DOHH2 (cell line): ENCODE data around the gene FAM177B.

Experiments
- H3F3A ChIP-seq: fragments of 200-600 bp; sonication (generic), shearing (Covaris generic); 2 replicates; pipeline ENCODE4 v1.6.0; 2016; ENCODE audit warnings: antibody characterized with exemption, mild to moderate bottlenecking; ENCODE audit not compliant: control insufficient read depth, insufficient read depth
- H3K27ac ChIP-seq: fragments of 200-600 bp; sonication (generic); 2 replicates; pipeline ENCODE4 v1.5.1; 2014; ENCODE audit warnings: low read depth, mild to moderate bottlenecking, low read length, moderate library complexity
- H3K27me3 ChIP-seq: fragments of 200-600 bp; sonication (generic); 2 replicates; pipeline ENCODE4 v1.6.1; 2014; ENCODE audit warnings: mild to moderate bottlenecking, low read length, mixed read lengths; ENCODE audit not compliant: control insufficient read depth
- H3K36me3 ChIP-seq: fragments of 200-600 bp; sonication (generic); 2 replicates; pipeline ENCODE4 v1.6.1; 2014; ENCODE audit warnings: mild to moderate bottlenecking, low read length, moderate library complexity, mixed read lengths; ENCODE audit not compliant: control insufficient read depth
- H3K4me1 ChIP-seq: fragments of 200-600 bp; sonication (generic); 2 replicates; pipeline ENCODE4 v1.6.1; 2014; ENCODE audit warnings: mild to moderate bottlenecking, low read length, mixed read lengths; ENCODE audit not compliant: control insufficient read depth
- H3K4me2 ChIP-seq: fragments of 200-600 bp; sonication (generic); 2 replicates; pipeline ENCODE4 v1.6.0; 2014; ENCODE audit warnings: mild to moderate bottlenecking, low read length, moderate library complexity
- H3K4me3 ChIP-seq: fragments of 200-600 bp; sonication (generic); 2 replicates; pipeline ENCODE4 v1.5.1; 2014; ENCODE audit warnings: mild to moderate bottlenecking, low read length, mixed read lengths
- H3K79me2 ChIP-seq: fragments of 200-600 bp; sonication (generic); 2 replicates; pipeline ENCODE4 v1.6.1; 2014; ENCODE audit warnings: mild to moderate bottlenecking, low read length, mixed read lengths; ENCODE audit not compliant: control insufficient read depth
- H3K9me2 ChIP-seq: fragments of 200-600 bp; sonication (generic); replicated peaks from 2 replicates; pipeline ENCODE4 v1.6.1; 2014; ENCODE audit warnings: mild to moderate bottlenecking, low read length, mixed read lengths; ENCODE audit not compliant: control insufficient read depth
- H3K9me3 ChIP-seq: fragments of 200-600 bp; sonication (generic); 2 replicates; pipeline ENCODE4 v1.6.1; 2014; ENCODE audit warnings: antibody characterized with exemption, low read length, mixed read lengths; ENCODE audit not compliant: control insufficient read depth, insufficient read depth
- H4K20me1 ChIP-seq: fragments of 200-600 bp; sonication (generic); 2 replicates; pipeline ENCODE4 v1.6.0; 2014; ENCODE audit warnings: low read depth, mild to moderate bottlenecking, antibody characterized with exemption, low read length, moderate library complexity; ENCODE audit not compliant: control insufficient read depth, insufficient read depth
- EZH2phosphoT487 ChIP-seq: fragments of 200-600 bp; sonication (generic); IDR thresholded peaks from 2 replicates; pipeline ENCODE4 v1.6.1; 2017; ENCODE audit warnings: borderline replicate concordance, mild to moderate bottlenecking, antibody characterized with exemption, low read length, moderate library complexity, mixed read lengths
- TF ChIP-seq, protein P1 (sequence below): fragments of 200-600 bp; sonication (generic); IDR thresholded peaks from one replicate; pipeline ENCODE4 v1.5.1; 2014; ENCODE audit warnings: antibody characterized with exemption, mild to moderate bottlenecking, low read depth, low read length; ENCODE audit not compliant: poor library complexity, severe bottlenecking

Gene FAM177B

DNA sequence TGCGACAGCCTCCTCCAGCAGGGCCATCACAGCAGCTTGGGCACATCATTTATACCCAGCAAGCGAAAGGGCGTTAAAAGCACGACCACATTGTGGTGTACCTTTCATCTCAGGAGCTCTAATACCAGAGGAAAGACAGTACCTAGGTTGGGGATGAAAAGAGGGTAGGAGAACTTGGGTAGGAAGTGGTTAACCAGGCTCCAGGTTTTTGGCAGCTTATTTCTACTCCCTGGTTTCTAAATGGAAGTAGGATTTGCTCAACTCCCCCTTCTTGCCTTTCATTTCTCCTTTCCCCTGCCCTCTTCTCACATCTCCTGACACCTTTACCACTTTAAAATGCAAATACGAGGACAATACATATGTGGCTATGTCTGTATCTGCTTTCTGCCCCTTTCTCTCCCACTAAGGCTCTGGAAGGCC is 30.2 kb downstream of the FAM177B start:
- Histone ChIP-seq H3K4me2 (no peak overlapping the region), H3K4me3 (no peak overlapping the region), H3F3A (no peaks in the 10 kb centered on the region), H3K27me3 (no peaks in the 10 kb centered on the region), H3K9me3 (peaks cover 12% of the 10 kb centered on the region), H4K20me1 (no peaks in the 10 kb centered on the region), H3K9me2 (no peaks in the 10 kb centered on the region), H3K36me3 (no peaks in the 10 kb centered on the region), H3K79me2 (no peaks in the 10 kb centered on the region), H3K27ac (no peak overlapping the region), H3K4me1 (peaks cover 6% of the 10 kb centered on the region)
- TF ChIP-seq, protein P1, sequence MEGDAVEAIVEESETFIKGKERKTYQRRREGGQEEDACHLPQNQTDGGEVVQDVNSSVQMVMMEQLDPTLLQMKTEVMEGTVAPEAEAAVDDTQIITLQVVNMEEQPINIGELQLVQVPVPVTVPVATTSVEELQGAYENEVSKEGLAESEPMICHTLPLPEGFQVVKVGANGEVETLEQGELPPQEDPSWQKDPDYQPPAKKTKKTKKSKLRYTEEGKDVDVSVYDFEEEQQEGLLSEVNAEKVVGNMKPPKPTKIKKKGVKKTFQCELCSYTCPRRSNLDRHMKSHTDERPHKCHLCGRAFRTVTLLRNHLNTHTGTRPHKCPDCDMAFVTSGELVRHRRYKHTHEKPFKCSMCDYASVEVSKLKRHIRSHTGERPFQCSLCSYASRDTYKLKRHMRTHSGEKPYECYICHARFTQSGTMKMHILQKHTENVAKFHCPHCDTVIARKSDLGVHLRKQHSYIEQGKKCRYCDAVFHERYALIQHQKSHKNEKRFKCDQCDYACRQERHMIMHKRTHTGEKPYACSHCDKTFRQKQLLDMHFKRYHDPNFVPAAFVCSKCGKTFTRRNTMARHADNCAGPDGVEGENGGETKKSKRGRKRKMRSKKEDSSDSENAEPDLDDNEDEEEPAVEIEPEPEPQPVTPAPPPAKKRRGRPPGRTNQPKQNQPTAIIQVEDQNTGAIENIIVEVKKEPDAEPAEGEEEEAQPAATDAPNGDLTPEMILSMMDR = no peak
- TF ChIP-seq EZH2phosphoT487 = no peak

DNA sequence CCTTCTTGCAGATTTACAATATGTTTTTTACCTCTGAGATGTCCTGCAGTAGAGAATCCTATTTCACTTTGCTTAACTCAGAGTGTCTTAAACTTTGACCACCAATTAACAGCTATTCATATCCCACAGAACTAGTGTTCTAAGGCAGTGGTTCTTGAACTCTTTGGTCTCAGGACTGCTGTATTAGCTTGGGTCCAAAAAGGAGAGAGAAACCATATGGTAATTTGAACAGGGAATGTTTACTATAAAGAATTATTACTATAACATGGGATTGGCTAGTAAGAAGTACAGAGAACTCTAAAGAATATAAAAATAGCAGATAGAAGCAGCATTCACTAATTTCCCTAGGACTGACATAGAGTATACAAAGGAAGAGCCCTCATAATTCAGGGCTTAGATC is 31.6 kb downstream of the FAM177B start:
- Histone ChIP-seq H3K27me3 (no peaks in the 10 kb centered on the region), H3K4me1 (peaks cover 20% of the 10 kb centered on the region), H3K27ac (no peak overlapping the region), H3K4me2 (no peak overlapping the region), H3F3A (peaks cover 5% of the 10 kb centered on the region), H4K20me1 (no peaks in the 10 kb centered on the region), H3K9me3 (peaks cover 12% of the 10 kb centered on the region), H3K36me3 (no peaks in the 10 kb centered on the region), H3K4me3 (no peak overlapping the region), H3K9me2 (no peaks in the 10 kb centered on the region), H3K79me2 (no peaks in the 10 kb centered on the region)
- no peak for TF ChIP-seq EZH2phosphoT487
- TF ChIP-seq, protein P1 = no peak

DNA sequence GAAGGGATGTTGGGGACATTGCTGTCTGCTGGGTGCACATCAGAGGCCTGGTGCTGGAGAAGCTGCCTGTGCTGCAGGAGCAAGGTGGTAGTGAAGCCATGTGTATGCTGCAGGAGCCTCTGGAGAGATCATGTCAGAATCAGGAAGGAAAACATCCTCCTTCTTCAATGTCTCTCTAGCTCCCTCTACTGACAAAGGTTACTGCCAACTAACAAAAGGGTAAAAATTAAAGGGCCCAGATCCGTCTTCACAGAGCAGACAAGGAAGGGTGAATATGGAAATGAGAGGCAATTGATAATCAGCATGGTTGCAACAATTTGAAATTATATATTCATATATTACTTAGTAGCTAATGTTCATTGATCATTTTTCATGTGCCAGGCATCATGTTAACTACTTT is 32.2 kb downstream of the FAM177B start:
- Histone ChIP-seq H3K27ac (no peak overlapping the region), H3K36me3 (no peaks in the 10 kb centered on the region), H3K4me1 (peaks cover 22% of the 10 kb centered on the region), H4K20me1 (no peaks in the 10 kb centered on the region), H3K27me3 (no peaks in the 10 kb centered on the region), H3K4me2 (no peak overlapping the region), H3K9me3 (peaks cover 12% of the 10 kb centered on the region), H3K9me2 (no peaks in the 10 kb centered on the region), H3F3A (peaks cover 8% of the 10 kb centered on the region), H3K4me3 (no peak overlapping the region), H3K79me2 (no peaks in the 10 kb centered on the region)
- TF ChIP-seq, protein P1 = peak; percentile 46
- no peak for TF ChIP-seq EZH2phosphoT487
